ENCODE measurements around the gene L2HGDH. TPM values are rescaled to one million over a fixed set of nuclear protein-coding genes. Genes with fewer than 3 reads are reported as not detected.
"Not testable (repeated sequence)": the region's sequence is repeated elsewhere in the genome, so short reads cannot be mapped to it uniquely, and the experiment has no call there.

Gene L2HGDH
- total RNA-seq, 1 experiment from 2014 or later, result 13.9 TPM

DNA sequence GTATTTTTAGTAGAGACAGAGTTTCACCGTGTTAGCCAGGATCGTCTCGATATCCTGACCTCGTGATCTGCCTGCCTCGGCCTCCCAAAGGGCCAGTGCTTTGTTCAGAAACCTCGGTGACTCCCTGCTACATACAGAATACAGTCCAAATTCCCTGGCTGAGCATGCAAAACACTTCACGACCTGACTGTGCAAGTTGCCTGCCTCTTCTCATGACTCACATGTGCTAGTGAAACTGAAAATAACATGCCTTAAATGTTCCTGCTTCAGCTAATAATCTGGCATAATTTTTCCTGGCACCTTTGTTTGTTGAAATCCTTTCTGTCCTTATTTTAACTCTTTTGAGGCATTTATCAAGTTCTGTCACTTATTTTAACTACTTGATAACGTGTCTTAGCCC, 8.3 kb upstream of the L2HGDH start:
- no peak for DNase-seq
- intact Hi-C loops (cut with micrococcal nuclease; ENCODE audit: unreplicated experiment), result loop anchor here (5.0 kb wide), 2 partner anchors 127 to 457 kb away; no protein-coding TSS in a partner anchor
- CTCF ChIA-PET, result interaction anchor here (1.0 to 1.2 kb wide), 4 partner anchors 44 to 453 kb away, joined by 3 to 9 read pairs (median 6); partner anchors contain the start of genes CDKL1 and MAP4K5
- Mint-ChIP-seq H3K4me3 (ENCODE audit: low read depth, unreplicated experiment) (no peak overlapping the region), H3K9me3 (ENCODE audit: low read depth, unreplicated experiment) (no peaks in the 10 kb centered on the region), H3K27ac (ENCODE audit: unreplicated experiment) (no peak overlapping the region), H3K4me1 (ENCODE audit: low read depth, unreplicated experiment) (peaks cover 14% of the 10 kb centered on the region), H3K36me3 (ENCODE audit: insufficient read depth, unreplicated experiment) (no peaks in the 10 kb centered on the region), H3K27me3 (ENCODE audit: unreplicated experiment) (no peaks in the 10 kb centered on the region)
- BruUV-seq (replicated peaks), result no TSS peak
- TF ChIP-seq, protein P1, sequence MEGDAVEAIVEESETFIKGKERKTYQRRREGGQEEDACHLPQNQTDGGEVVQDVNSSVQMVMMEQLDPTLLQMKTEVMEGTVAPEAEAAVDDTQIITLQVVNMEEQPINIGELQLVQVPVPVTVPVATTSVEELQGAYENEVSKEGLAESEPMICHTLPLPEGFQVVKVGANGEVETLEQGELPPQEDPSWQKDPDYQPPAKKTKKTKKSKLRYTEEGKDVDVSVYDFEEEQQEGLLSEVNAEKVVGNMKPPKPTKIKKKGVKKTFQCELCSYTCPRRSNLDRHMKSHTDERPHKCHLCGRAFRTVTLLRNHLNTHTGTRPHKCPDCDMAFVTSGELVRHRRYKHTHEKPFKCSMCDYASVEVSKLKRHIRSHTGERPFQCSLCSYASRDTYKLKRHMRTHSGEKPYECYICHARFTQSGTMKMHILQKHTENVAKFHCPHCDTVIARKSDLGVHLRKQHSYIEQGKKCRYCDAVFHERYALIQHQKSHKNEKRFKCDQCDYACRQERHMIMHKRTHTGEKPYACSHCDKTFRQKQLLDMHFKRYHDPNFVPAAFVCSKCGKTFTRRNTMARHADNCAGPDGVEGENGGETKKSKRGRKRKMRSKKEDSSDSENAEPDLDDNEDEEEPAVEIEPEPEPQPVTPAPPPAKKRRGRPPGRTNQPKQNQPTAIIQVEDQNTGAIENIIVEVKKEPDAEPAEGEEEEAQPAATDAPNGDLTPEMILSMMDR (IDR thresholded peaks at IDR 0.05; ENCODE audit: unreplicated experiment), result no peak

DNA sequence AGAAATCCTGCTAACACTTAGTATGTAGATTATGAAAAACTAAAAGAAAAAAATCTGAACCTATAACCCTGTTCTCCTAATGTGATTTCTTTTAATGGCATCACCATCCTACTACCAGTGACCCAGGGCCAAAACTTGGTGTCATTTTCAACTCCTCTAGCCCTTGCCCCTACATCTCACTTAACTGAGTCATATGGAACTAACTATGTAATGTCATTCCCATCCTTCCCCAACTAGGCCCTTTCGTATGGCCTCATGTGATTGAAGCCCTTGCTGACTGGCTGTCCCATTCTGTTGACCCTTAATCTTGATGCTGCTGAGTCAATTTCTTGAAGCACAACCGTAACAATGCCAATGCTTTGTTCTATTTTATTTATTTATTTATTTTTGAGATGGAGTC, 7.7 kb upstream of the L2HGDH start:
- CTCF ChIA-PET, result no interaction called here
- no peaks in the 10 kb centered on the region for H3K36me3 Mint-ChIP-seq (ENCODE audit: insufficient read depth, unreplicated experiment)
- no peaks in the 10 kb centered on the region for H3K9me3 Mint-ChIP-seq (ENCODE audit: low read depth, unreplicated experiment)
- intact Hi-C loops (cut with micrococcal nuclease; ENCODE audit: unreplicated experiment), result loop anchor here (5.0 kb wide), 2 partner anchors 128 to 458 kb away; no protein-coding TSS in a partner anchor
- H3K27ac Mint-ChIP-seq (ENCODE audit: unreplicated experiment), result no peak overlapping the region
- H3K27me3 Mint-ChIP-seq (ENCODE audit: unreplicated experiment), result no peaks in the 10 kb centered on the region
- H3K4me1 Mint-ChIP-seq (ENCODE audit: low read depth, unreplicated experiment), result peaks cover 14% of the 10 kb centered on the region
- DNase-seq, result no peak
- H3K4me3 Mint-ChIP-seq (ENCODE audit: low read depth, unreplicated experiment), result no peak overlapping the region
- TF ChIP-seq, protein P1 (IDR thresholded peaks at IDR 0.05; ENCODE audit: unreplicated experiment), result no peak
- no TSS peak for BruUV-seq (replicated peaks)

DNA sequence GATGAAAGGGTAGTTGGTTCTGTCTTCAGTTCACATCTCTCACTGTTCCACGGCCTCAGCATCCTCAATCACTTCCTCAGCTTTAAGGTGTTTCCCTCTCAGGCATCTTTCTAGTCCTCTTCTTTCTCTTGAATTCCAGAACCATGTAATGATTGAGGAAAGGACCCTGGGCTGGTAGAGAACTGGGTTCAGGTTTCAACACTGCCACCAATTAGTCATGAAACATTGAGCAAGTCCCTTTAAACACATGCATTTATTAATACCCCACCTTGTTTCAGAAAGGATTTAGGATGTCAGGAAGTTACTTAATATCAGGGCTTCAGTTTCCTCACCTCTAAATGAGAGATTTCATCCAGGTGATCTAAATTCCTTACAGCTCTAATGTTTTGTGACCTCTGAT, 7.3 kb upstream of the L2HGDH start:
- BruUV-seq (replicated peaks), result no TSS peak
- TF ChIP-seq, protein P1 (IDR thresholded peaks at IDR 0.05; ENCODE audit: unreplicated experiment), result no peak
- CTCF ChIA-PET, result no interaction called here
- no peaks in the 10 kb centered on the region for H3K36me3 Mint-ChIP-seq (ENCODE audit: insufficient read depth, unreplicated experiment)
- no peak for DNase-seq
- peaks cover 14% of the 10 kb centered on the region for H3K4me1 Mint-ChIP-seq (ENCODE audit: low read depth, unreplicated experiment)
- no peak overlapping the region for H3K4me3 Mint-ChIP-seq (ENCODE audit: low read depth, unreplicated experiment)
- H3K27me3 Mint-ChIP-seq (ENCODE audit: unreplicated experiment), result no peaks in the 10 kb centered on the region
- no peaks in the 10 kb centered on the region for H3K9me3 Mint-ChIP-seq (ENCODE audit: low read depth, unreplicated experiment)
- intact Hi-C loops (cut with micrococcal nuclease; ENCODE audit: unreplicated experiment), result no loop called here
- H3K27ac Mint-ChIP-seq (ENCODE audit: unreplicated experiment), result no peak overlapping the region

DNA sequence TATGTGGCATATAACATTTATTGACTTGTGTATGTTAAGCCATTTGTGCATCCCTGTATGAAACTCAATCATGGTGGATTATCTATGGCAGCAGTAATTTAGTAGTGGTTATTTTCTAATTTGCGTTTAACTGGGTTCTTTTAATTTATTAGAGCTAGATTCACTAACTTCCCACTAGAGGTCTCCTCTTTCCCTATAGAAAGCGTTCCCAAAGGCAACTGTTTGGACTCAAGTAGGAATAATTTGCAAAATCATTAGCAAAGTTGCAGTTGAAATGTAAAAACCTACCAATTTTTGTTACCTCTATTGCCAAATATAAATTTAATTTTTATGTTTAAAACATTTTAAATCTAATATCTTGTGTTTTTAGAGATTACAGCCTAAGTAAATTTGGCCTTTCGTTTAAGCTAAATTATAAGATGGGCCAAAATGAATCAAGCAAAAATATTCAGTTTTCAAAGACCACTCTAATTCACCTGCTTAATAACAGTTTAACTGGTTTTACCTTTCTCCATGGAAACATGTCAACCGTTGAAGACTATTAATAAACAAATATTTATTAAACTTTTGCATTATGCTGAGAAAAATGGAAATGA, 6.1 kb upstream of the L2HGDH start:
- TF ChIP-seq, protein P1 (IDR thresholded peaks at IDR 0.05; ENCODE audit: unreplicated experiment), result peak; percentile 21
- BruUV-seq (replicated peaks), result no TSS peak
- intact Hi-C loops (cut with micrococcal nuclease; ENCODE audit: unreplicated experiment), result loop anchor here (1.0 kb wide), 1 partner anchor 215 kb away; no protein-coding TSS in a partner anchor
- H3K9me3 Mint-ChIP-seq (ENCODE audit: low read depth, unreplicated experiment), result no peaks in the 10 kb centered on the region
- H3K36me3 Mint-ChIP-seq (ENCODE audit: insufficient read depth, unreplicated experiment), result no peaks in the 10 kb centered on the region
- DNase-seq, result no peak
- CTCF ChIA-PET, result interaction anchor here (0.6 to 1.0 kb wide), 6 partner anchors 14 to 460 kb away, joined by 3 to 7 read pairs (median 4); partner anchors contain the start of gene CDKL1
- no peak overlapping the region for H3K4me3 Mint-ChIP-seq (ENCODE audit: low read depth, unreplicated experiment)
- peaks cover 14% of the 10 kb centered on the region for H3K4me1 Mint-ChIP-seq (ENCODE audit: low read depth, unreplicated experiment)
- H3K27ac Mint-ChIP-seq (ENCODE audit: unreplicated experiment), result no peak overlapping the region
- H3K27me3 Mint-ChIP-seq (ENCODE audit: unreplicated experiment), result no peaks in the 10 kb centered on the region

DNA sequence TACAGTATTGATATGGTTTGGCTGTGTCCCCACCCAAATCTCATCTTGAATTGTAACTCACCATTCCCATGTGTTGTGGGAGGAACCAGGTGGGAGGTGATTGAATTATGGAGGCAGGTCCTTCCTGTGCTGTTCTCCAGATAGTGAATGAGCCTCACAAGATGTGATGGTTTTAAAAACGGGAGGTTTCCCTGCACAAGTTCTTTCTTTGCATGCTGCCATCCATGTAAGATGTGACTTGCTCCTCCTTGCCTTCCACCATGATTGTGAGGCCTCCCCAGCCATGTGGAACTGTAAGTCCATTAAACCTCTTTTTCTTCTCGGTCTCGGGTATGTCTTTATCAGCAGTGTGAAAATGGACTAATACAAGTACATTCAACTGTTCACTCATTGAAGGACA, 2.1 kb upstream of the L2HGDH start:
- CTCF ChIA-PET; H3K4me3 Mint-ChIP-seq (ENCODE audit: low read depth, unreplicated experiment); intact Hi-C loops (cut with micrococcal nuclease; ENCODE audit: unreplicated experiment); BruUV-seq (replicated peaks); H3K9me3 Mint-ChIP-seq (ENCODE audit: low read depth, unreplicated experiment); H3K27me3 Mint-ChIP-seq (ENCODE audit: unreplicated experiment); DNase-seq; H3K27ac Mint-ChIP-seq (ENCODE audit: unreplicated experiment): not testable (repeated sequence)
- Mint-ChIP-seq H3K4me1 (ENCODE audit: low read depth, unreplicated experiment) (peaks cover 13% of the 10 kb centered on the region), H3K36me3 (ENCODE audit: insufficient read depth, unreplicated experiment) (peaks cover 26% of the 10 kb centered on the region)
